CD4-positive, alpha-beta T cell treated with Interleukin-17A for 1 hour (primary cell): ENCODE measurements around the gene ZMIZ1.
"Not testable (repeated sequence)": the region's sequence is repeated elsewhere in the genome, so short reads cannot be mapped to it uniquely, and the experiment has no call there.

Experiments used
- DNase-seq: peaks from one replicate; pipeline ENCODE4 v3.0.0-alpha.2; 2020

Gene ZMIZ1

GRCh38 chr10:79274279-79275104 lies 205.7 kb downstream of the ZMIZ1 start:
- DNase-seq: no peak

GRCh38 chr10:79275105-79275430 lies 206.3 kb downstream of the ZMIZ1 start:
- DNase-seq: no peak

GRCh38 chr10:79275431-79275851 lies 206.7 kb downstream of the ZMIZ1 start:
- no peak for DNase-seq

GRCh38 chr10:79277579-79278269 lies 209.0 kb downstream of the ZMIZ1 start:
- DNase-seq: no peak

GRCh38 chr10:79279047-79279446 lies 210.3 kb downstream of the ZMIZ1 start:
- not testable (repeated sequence) for DNase-seq

GRCh38 chr10:79280956-79281355 lies 212.2 kb downstream of the ZMIZ1 start:
- DNase-seq: no peak

GRCh38 chr10:79282388-79282787 lies 213.6 kb downstream of the ZMIZ1 start:
- DNase-seq: no peak

GRCh38 chr10:79283616-79284015 lies 214.8 kb downstream of the ZMIZ1 start:
- no peak for DNase-seq

GRCh38 chr10:79284158-79284871 lies 215.5 kb downstream of the ZMIZ1 start:
- DNase-seq: no peak

GRCh38 chr10:79285315-79286197 lies 216.8 kb downstream of the ZMIZ1 start:
- DNase-seq: peak; percentile 32

- peak; percentile 76 for DNase-seq
Measured at GRCh38 chr10:79286318-79286951, 217.7 kb downstream of the ZMIZ1 start.

- no peak for DNase-seq
Measured at GRCh38 chr10:79287973-79288723, 219.4 kb downstream of the ZMIZ1 start.

- DNase-seq: no peak
Measured at GRCh38 chr10:79289801-79290200, 221.0 kb downstream of the ZMIZ1 start.

- DNase-seq: no peak
Measured at GRCh38 chr10:79292026-79292766, 223.4 kb downstream of the ZMIZ1 start.

- DNase-seq: no peak
Measured at GRCh38 chr10:79292891-79293746, 224.4 kb downstream of the ZMIZ1 start.

GRCh38 chr10:79293841-79294581 lies 225.2 kb downstream of the ZMIZ1 start:
- no peak for DNase-seq

GRCh38 chr10:79295563-79295962 lies 226.8 kb downstream of the ZMIZ1 start:
- no peak for DNase-seq

GRCh38 chr10:79296431-79296830 lies 227.7 kb downstream of the ZMIZ1 start:
- no peak for DNase-seq
